GM21619 (cell line): ENCODE data around the gene GPR61.

Experiments
- ATAC-seq: cut with Tn5 transposase; IDR thresholded peaks from one replicate; pipeline ENCODE4 v1.9.1; 2021; ENCODE audit not compliant: unreplicated experiment

Gene GPR61

GRCh38 chr1:109508873-109509175, 30.8 kb upstream of the GPR61 start:
- ATAC-seq: no peak

- ATAC-seq: no peak
These were observed 30.2 kb upstream of the GPR61 start, which contains the start of gene AMIGO1 for GRCh38 chr1:109509176-109510134. TSS of gene AMIGO1 (minus strand) at chr1:109509727. CDS start at chr1:109508912, 815 bp downstream.

GRCh38 chr1:109513110-109513710, 26.5 kb upstream of the GPR61 start:
- no peak for ATAC-seq

- no peak for ATAC-seq
These were observed 24.8 kb upstream of the GPR61 start for GRCh38 chr1:109514846-109515245.

- no peak for ATAC-seq
These were observed 22.8 kb upstream of the GPR61 start for GRCh38 chr1:109516872-109517271.

GRCh38 chr1:109517337-109517736, 22.3 kb upstream of the GPR61 start:
- no peak for ATAC-seq

GRCh38 chr1:109521002-109521951, 18.4 kb upstream of the GPR61 start:
- no peak for ATAC-seq

- no peak for ATAC-seq
These were observed 17.6 kb upstream of the GPR61 start for GRCh38 chr1:109522026-109522425.

- no peak for ATAC-seq
These were observed 16.0 kb upstream of the GPR61 start for GRCh38 chr1:109523706-109524105.

- peak; percentile 66 for ATAC-seq
These were observed 12.4 kb upstream of the GPR61 start for GRCh38 chr1:109527098-109527811.

GRCh38 chr1:109527846-109528695, 11.6 kb upstream of the GPR61 start:
- no peak for ATAC-seq

GRCh38 chr1:109528712-109529111, 11.0 kb upstream of the GPR61 start:
- ATAC-seq: no peak

- no peak for ATAC-seq
These were observed 9.7 kb upstream of the GPR61 start for GRCh38 chr1:109529881-109530456.

- no peak for ATAC-seq
These were observed 9.1 kb upstream of the GPR61 start for GRCh38 chr1:109530457-109531087.

GRCh38 chr1:109531380-109531779, 8.3 kb upstream of the GPR61 start:
- no peak for ATAC-seq

- ATAC-seq: no peak
These were observed 7.8 kb upstream of the GPR61 start for GRCh38 chr1:109531826-109532364.

- peak; percentile 83 for ATAC-seq
These were observed 7.1 kb upstream of the GPR61 start for GRCh38 chr1:109532365-109533136.
